Measurements from ENCODE around the gene PSD4.
"Not testable (repeated sequence)": the region's sequence is repeated elsewhere in the genome, so short reads cannot be mapped to it uniquely, and the experiment has no call there.

The PSD4 gene

GRCh38 chr2:113232123-113232522, 58.4 kb downstream of the PSD4 start:
- Histone ChIP-seq H3K4me1 (ENCODE audit: insufficient read depth, insufficient read length) (no peaks in the 10 kb centered on the region), H3K9ac (ENCODE audit: insufficient read length, low read depth) (no peak overlapping the region), H3K9me3 (ENCODE audit: insufficient read depth, low read length) (0 out of 2 replicates have a peak, but pooled peaks cover 4% of the 10 kb centered on the region), H3K27me3 (ENCODE audit: insufficient read depth, insufficient read length) (no peaks in the 10 kb centered on the region), H3K36me3 (ENCODE audit: insufficient read depth, insufficient read length, low read length) (peaks cover 9% of the 10 kb centered on the region), H3K4me3 (ENCODE audit: insufficient read length, low read depth) (no peak overlapping the region)
- TF ChIP-seq SUZ12 (IDR thresholded peaks at IDR 0.05; ENCODE audit: extremely low read depth, insufficient read depth, insufficient read length) (no peak), ZNF274 (IDR thresholded peaks at IDR 0.05; ENCODE audit: low read depth, low read length) (no peak), YY1 (IDR thresholded peaks at IDR 0.05; ENCODE audit: insufficient read depth, insufficient read length) (no peak)
- no peak for DNase-seq (ENCODE audit: low read depth, low spot score)

GRCh38 chr2:113232740-113233139, 59.0 kb downstream of the PSD4 start:
- Histone ChIP-seq H3K9ac (ENCODE audit: insufficient read length, low read depth) (no peak overlapping the region), H3K36me3 (ENCODE audit: insufficient read depth, insufficient read length, low read length) (peaks cover 16% of the 10 kb centered on the region), H3K27me3 (ENCODE audit: insufficient read depth, insufficient read length) (no peaks in the 10 kb centered on the region), H3K9me3 (ENCODE audit: insufficient read depth, low read length) (0 out of 2 replicates have a peak, but pooled peaks cover 4% of the 10 kb centered on the region), H3K4me1 (ENCODE audit: insufficient read depth, insufficient read length) (no peaks in the 10 kb centered on the region), H3K4me3 (ENCODE audit: insufficient read length, low read depth) (no peak overlapping the region)
- TF ChIP-seq YY1 (IDR thresholded peaks at IDR 0.05; ENCODE audit: insufficient read depth, insufficient read length) (no peak), SUZ12 (IDR thresholded peaks at IDR 0.05; ENCODE audit: extremely low read depth, insufficient read depth, insufficient read length) (no peak), ZNF274 (IDR thresholded peaks at IDR 0.05; ENCODE audit: low read depth, low read length) (no peak)
- no peak for DNase-seq (ENCODE audit: low read depth, low spot score)

GRCh38 chr2:113233593-113234550, 60.1 kb downstream of the PSD4 start:
- no peak for DNase-seq (ENCODE audit: low read depth, low spot score)
- H3K27me3 ChIP-seq (ENCODE audit: insufficient read depth, insufficient read length): no peaks in the 10 kb centered on the region
- H3K9ac ChIP-seq (ENCODE audit: insufficient read length, low read depth): no peak overlapping the region
- H3K4me3 ChIP-seq (ENCODE audit: insufficient read length, low read depth): no peak overlapping the region
- no peak for TF ChIP-seq SUZ12 (IDR thresholded peaks at IDR 0.05; ENCODE audit: extremely low read depth, insufficient read depth, insufficient read length)
- TF ChIP-seq YY1 (IDR thresholded peaks at IDR 0.05; ENCODE audit: insufficient read depth, insufficient read length): no peak
- no peak for TF ChIP-seq ZNF274 (IDR thresholded peaks at IDR 0.05; ENCODE audit: low read depth, low read length)
- peaks cover 27% of the 10 kb centered on the region for H3K36me3 ChIP-seq (ENCODE audit: insufficient read depth, insufficient read length, low read length)
- no peaks in the 10 kb centered on the region for H3K4me1 ChIP-seq (ENCODE audit: insufficient read depth, insufficient read length)
- 0 out of 2 replicates have a peak, but pooled peaks cover 4% of the 10 kb centered on the region for H3K9me3 ChIP-seq (ENCODE audit: insufficient read depth, low read length)

- 0 out of 2 replicates have a peak, but pooled peaks cover 4% of the 10 kb centered on the region for H3K9me3 ChIP-seq (ENCODE audit: insufficient read depth, low read length)
- H3K9ac ChIP-seq (ENCODE audit: insufficient read length, low read depth): peak overlapping the region; percentile 66
- H3K36me3 ChIP-seq (ENCODE audit: insufficient read depth, insufficient read length, low read length): peaks cover 35% of the 10 kb centered on the region
- peak overlapping the region; percentile 60 for H3K4me3 ChIP-seq (ENCODE audit: insufficient read length, low read depth)
- no peak for DNase-seq (ENCODE audit: low read depth, low spot score)
- TF ChIP-seq ZNF274 (IDR thresholded peaks at IDR 0.05; ENCODE audit: low read depth, low read length) (no peak), YY1 (IDR thresholded peaks at IDR 0.05; ENCODE audit: insufficient read depth, insufficient read length) (no peak), SUZ12 (IDR thresholded peaks at IDR 0.05; ENCODE audit: extremely low read depth, insufficient read depth, insufficient read length) (no peak)
- no peaks in the 10 kb centered on the region for H3K27me3 ChIP-seq (ENCODE audit: insufficient read depth, insufficient read length)
- H3K4me1 ChIP-seq (ENCODE audit: insufficient read depth, insufficient read length): peaks cover 2% of the 10 kb centered on the region
Measured at GRCh38 chr2:113234721-113235346, 61.1 kb downstream of the PSD4 start.

- peaks cover 41% of the 10 kb centered on the region for H3K36me3 ChIP-seq (ENCODE audit: insufficient read depth, insufficient read length, low read length)
- H3K4me3 ChIP-seq (ENCODE audit: insufficient read length, low read depth): peak overlapping the region; percentile 60
- not testable (repeated sequence) for H3K4me1 ChIP-seq (ENCODE audit: insufficient read depth, insufficient read length); H3K27me3 ChIP-seq (ENCODE audit: insufficient read depth, insufficient read length); H3K9me3 ChIP-seq (ENCODE audit: insufficient read depth, low read length)
- peak; percentile 62 for DNase-seq (ENCODE audit: low read depth, low spot score)
- H3K9ac ChIP-seq (ENCODE audit: insufficient read length, low read depth): peak overlapping the region; percentile 81
Measured at GRCh38 chr2:113235347-113236226, 61.8 kb downstream of the PSD4 start.

- H3K9ac ChIP-seq (ENCODE audit: insufficient read length, low read depth): peak overlapping the region; percentile 5
- peaks cover 46% of the 10 kb centered on the region for H3K36me3 ChIP-seq (ENCODE audit: insufficient read depth, insufficient read length, low read length)
- H3K4me3 ChIP-seq (ENCODE audit: insufficient read length, low read depth): peak overlapping the region; percentile 10
- TF ChIP-seq YY1 (IDR thresholded peaks at IDR 0.05; ENCODE audit: insufficient read depth, insufficient read length): no peak
- H3K4me1 ChIP-seq (ENCODE audit: insufficient read depth, insufficient read length): peaks cover 15% of the 10 kb centered on the region
- no peaks in the 10 kb centered on the region for H3K27me3 ChIP-seq (ENCODE audit: insufficient read depth, insufficient read length)
- 0 out of 2 replicates have a peak, but pooled peaks cover 4% of the 10 kb centered on the region for H3K9me3 ChIP-seq (ENCODE audit: insufficient read depth, low read length)
- no peak for DNase-seq (ENCODE audit: low read depth, low spot score)
Measured at GRCh38 chr2:113236367-113237159, 62.8 kb downstream of the PSD4 start.

Measured in NT2/D1 (cell line).